ENCODE results near the gene CD164.

- no peak for TF ChIP-seq POLR2AphosphoS5 (IDR thresholded peaks at IDR 0.05; ENCODE audit: low read depth, low read length)
- TF ChIP-seq CTCF (IDR thresholded peaks at IDR 0.05) = no peak
- TF ChIP-seq, protein P1, sequence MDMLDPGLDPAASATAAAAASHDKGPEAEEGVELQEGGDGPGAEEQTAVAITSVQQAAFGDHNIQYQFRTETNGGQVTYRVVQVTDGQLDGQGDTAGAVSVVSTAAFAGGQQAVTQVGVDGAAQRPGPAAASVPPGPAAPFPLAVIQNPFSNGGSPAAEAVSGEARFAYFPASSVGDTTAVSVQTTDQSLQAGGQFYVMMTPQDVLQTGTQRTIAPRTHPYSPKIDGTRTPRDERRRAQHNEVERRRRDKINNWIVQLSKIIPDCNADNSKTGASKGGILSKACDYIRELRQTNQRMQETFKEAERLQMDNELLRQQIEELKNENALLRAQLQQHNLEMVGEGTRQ (IDR thresholded peaks at IDR 0.05; ENCODE audit: borderline replicate concordance, low read depth, low read length) = no peak
- no peak for TF ChIP-seq GABPA (IDR thresholded peaks at IDR 0.05; ENCODE audit: low read depth)
- TF ChIP-seq ELF1 (IDR thresholded peaks at IDR 0.05) = no peak
- TF ChIP-seq EZH2phosphoT487 (IDR thresholded peaks at IDR 0.05; ENCODE audit: borderline replicate concordance, low read depth) = no peak
- TF ChIP-seq, protein P2, sequence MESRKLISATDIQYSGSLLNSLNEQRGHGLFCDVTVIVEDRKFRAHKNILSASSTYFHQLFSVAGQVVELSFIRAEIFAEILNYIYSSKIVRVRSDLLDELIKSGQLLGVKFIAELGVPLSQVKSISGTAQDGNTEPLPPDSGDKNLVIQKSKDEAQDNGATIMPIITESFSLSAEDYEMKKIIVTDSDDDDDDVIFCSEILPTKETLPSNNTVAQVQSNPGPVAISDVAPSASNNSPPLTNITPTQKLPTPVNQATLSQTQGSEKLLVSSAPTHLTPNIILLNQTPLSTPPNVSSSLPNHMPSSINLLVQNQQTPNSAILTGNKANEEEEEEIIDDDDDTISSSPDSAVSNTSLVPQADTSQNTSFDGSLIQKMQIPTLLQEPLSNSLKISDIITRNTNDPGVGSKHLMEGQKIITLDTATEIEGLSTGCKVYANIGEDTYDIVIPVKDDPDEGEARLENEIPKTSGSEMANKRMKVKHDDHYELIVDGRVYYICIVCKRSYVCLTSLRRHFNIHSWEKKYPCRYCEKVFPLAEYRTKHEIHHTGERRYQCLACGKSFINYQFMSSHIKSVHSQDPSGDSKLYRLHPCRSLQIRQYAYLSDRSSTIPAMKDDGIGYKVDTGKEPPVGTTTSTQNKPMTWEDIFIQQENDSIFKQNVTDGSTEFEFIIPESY (IDR thresholded peaks at IDR 0.05; ENCODE audit: borderline replicate concordance, low read depth) = no peak
- TF ChIP-seq USF1 (IDR thresholded peaks at IDR 0.05; ENCODE audit: borderline replicate concordance, low read depth) = no peak
- TF ChIP-seq MAX (IDR thresholded peaks at IDR 0.05; ENCODE audit: low read depth) = no peak
- no peak for TF ChIP-seq RFX5 (IDR thresholded peaks at IDR 0.05; ENCODE audit: low read length)
- TF ChIP-seq RCOR1 (IDR thresholded peaks at IDR 0.05; ENCODE audit: low read length) = no peak
- TF ChIP-seq EP300 (IDR thresholded peaks at IDR 0.05; ENCODE audit: borderline replicate concordance in 1 of 2, low read depth in 1 of 2, low read length in 1 of 2) = no peak
These were observed 59.4 kb downstream of the CD164 start for GRCh38 chr6:109322825-109323224.
